ENCODE results near the gene DDAH2.
A peak's percentile ranks its signal among the peaks of the same experiment; 100 is the strongest.

Gene DDAH2

GRCh38 chr6:31767096-31767645 is 38.1 kb upstream of the DDAH2 start:
- Histone ChIP-seq H3K9ac (ENCODE audit: low read length) (no peak overlapping the region), H3K4me3 (ENCODE audit: low read length) (no peak overlapping the region), H3K36me3 (ENCODE audit: control insufficient read depth, insufficient read depth, low read length) (no peaks in the 10 kb centered on the region), H3K27ac (ENCODE audit: low read depth, low read length) (no peak overlapping the region), H3K4me1 (ENCODE audit: control insufficient read depth, insufficient read depth, low read length) (no peaks in the 10 kb centered on the region), H3K27me3 (ENCODE audit: control insufficient read depth, insufficient read depth, low read length) (no peaks in the 10 kb centered on the region)

DNA sequence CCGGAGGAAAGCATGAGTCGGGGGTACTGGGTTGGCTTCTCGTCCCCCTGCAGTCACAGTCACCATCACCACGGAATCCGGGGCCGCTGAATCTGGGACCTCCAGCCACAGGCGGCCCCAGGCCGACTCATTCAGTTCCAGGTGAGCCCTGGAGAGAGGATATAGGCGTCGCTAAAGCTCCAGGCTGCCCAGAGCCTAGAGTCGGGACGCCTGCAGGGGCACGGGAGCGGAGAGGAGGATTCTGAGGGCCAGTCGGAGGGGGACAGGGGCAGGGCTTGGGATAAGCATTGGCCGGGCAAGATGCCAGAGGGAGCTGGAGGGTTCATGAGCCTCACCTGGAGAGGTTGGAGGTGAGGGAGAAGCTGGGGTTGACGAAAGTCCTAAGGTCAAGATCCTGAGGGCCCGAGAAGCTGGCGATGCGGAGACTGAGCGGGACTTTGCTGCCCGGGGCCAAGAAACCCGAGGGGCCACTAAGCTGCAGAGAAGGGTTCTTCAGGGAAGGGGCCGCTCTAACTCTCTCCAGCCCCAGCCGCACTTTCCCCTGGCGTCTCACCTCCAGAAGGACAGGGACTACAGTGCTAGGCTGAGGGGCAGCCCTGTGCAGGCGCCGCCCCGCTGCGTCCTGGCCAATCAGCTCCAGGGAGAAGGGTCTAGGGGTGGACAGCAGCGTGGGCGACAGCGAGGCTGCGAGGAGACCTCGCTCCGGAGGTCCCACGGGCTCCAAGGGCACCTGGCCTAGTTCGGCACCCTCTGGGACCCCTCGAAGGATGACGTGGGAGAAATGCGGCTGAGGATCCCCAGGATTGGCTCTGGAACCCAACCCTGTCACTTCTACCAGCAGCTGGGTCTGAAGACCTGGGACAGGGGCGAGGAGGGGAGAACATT is 37.1 kb upstream of the DDAH2 start:
- no peaks in the 10 kb centered on the region for H3K36me3 ChIP-seq (ENCODE audit: control insufficient read depth, insufficient read depth, low read length)
- H3K27me3 ChIP-seq (ENCODE audit: control insufficient read depth, insufficient read depth, low read length) = no peaks in the 10 kb centered on the region
- no peak overlapping the region for H3K27ac ChIP-seq (ENCODE audit: low read depth, low read length)
- peak overlapping the region; percentile 18 for H3K4me3 ChIP-seq (ENCODE audit: low read length)
- no peaks in the 10 kb centered on the region for H3K4me1 ChIP-seq (ENCODE audit: control insufficient read depth, insufficient read depth, low read length)
- H3K9ac ChIP-seq (ENCODE audit: low read length) = no peak overlapping the region

GRCh38 chr6:31765559-31765909 is 36.4 kb upstream of the DDAH2 start:
- H3K27ac ChIP-seq (ENCODE audit: low read depth, low read length) = no peak overlapping the region
- no peaks in the 10 kb centered on the region for H3K27me3 ChIP-seq (ENCODE audit: control insufficient read depth, insufficient read depth, low read length)
- H3K4me1 ChIP-seq (ENCODE audit: control insufficient read depth, insufficient read depth, low read length) = no peaks in the 10 kb centered on the region

GRCh38 chr6:31764198-31764597 is 35.1 kb upstream of the DDAH2 start:
- Histone ChIP-seq H3K9ac (ENCODE audit: low read length) (no peak overlapping the region), H3K4me3 (ENCODE audit: low read length) (no peak overlapping the region), H3K27ac (ENCODE audit: low read depth, low read length) (no peak overlapping the region), H3K27me3 (ENCODE audit: control insufficient read depth, insufficient read depth, low read length) (no peaks in the 10 kb centered on the region), H3K36me3 (ENCODE audit: control insufficient read depth, insufficient read depth, low read length) (no peaks in the 10 kb centered on the region), H3K4me1 (ENCODE audit: control insufficient read depth, insufficient read depth, low read length) (no peaks in the 10 kb centered on the region)

More at GRCh38 chr6:31765559-31765909, 36.4 kb upstream of the DDAH2 start:
- H3K36me3 ChIP-seq (ENCODE audit: control insufficient read depth, insufficient read depth, low read length) = no peaks in the 10 kb centered on the region
- H3K4me3 ChIP-seq (ENCODE audit: low read length) = no peak overlapping the region
- no peak overlapping the region for H3K9ac ChIP-seq (ENCODE audit: low read length)

DNA sequence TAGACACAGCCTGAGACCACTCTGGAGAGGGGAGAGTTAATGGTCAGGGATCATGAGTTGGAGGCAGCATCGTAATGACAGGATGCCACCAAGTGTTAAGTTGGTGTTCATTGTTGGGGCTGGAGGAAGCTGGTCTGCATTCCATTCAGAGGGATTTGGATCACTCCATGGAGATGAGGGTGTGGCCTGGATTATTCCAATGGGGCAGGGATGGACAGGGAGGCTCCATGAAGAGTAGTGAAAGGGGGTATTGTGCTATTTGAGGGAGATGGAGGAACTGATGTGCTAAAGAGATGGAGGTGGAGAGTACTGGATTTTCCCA is 34.5 kb upstream of the DDAH2 start:
- no peaks in the 10 kb centered on the region for H3K27me3 ChIP-seq (ENCODE audit: control insufficient read depth, insufficient read depth, low read length)
- no peaks in the 10 kb centered on the region for H3K36me3 ChIP-seq (ENCODE audit: control insufficient read depth, insufficient read depth, low read length)
- H3K27ac ChIP-seq (ENCODE audit: low read depth, low read length) = no peak overlapping the region
- H3K4me3 ChIP-seq (ENCODE audit: low read length) = no peak overlapping the region
- no peak overlapping the region for H3K9ac ChIP-seq (ENCODE audit: low read length)
- no peaks in the 10 kb centered on the region for H3K4me1 ChIP-seq (ENCODE audit: control insufficient read depth, insufficient read depth, low read length)

- H3K27me3 ChIP-seq (ENCODE audit: control insufficient read depth, insufficient read depth, low read length) = no peaks in the 10 kb centered on the region
- H3K4me1 ChIP-seq (ENCODE audit: control insufficient read depth, insufficient read depth, low read length) = no peaks in the 10 kb centered on the region
- no peak overlapping the region for H3K4me3 ChIP-seq (ENCODE audit: low read length)
- no peak overlapping the region for H3K27ac ChIP-seq (ENCODE audit: low read depth, low read length)
- H3K9ac ChIP-seq (ENCODE audit: low read length) = no peak overlapping the region
- H3K36me3 ChIP-seq (ENCODE audit: control insufficient read depth, insufficient read depth, low read length) = no peaks in the 10 kb centered on the region
Measured at GRCh38 chr6:31762878-31763618, 33.9 kb upstream of the DDAH2 start.

GRCh38 chr6:31762356-31762755 is 33.3 kb upstream of the DDAH2 start, which contains the start of gene SAPCD1:
Gene SAPCD1 (plus strand): TSS chr6:31762656. CDS start chr6:31763055, 399 bp downstream.
- H3K9ac ChIP-seq (ENCODE audit: low read length) = no peak within 1 kb of the TSS
- no peaks in the 10 kb centered on the region for H3K27me3 ChIP-seq (ENCODE audit: control insufficient read depth, insufficient read depth, low read length)
- H3K36me3 ChIP-seq (ENCODE audit: control insufficient read depth, insufficient read depth, low read length) = no peaks in the 10 kb centered on the region
- no peak within 1 kb of the TSS for H3K4me3 ChIP-seq (ENCODE audit: low read length)
- no peak within 1 kb of the TSS for H3K27ac ChIP-seq (ENCODE audit: low read depth, low read length)
- no peaks in the 10 kb centered on the region for H3K4me1 ChIP-seq (ENCODE audit: control insufficient read depth, insufficient read depth, low read length)

DNA sequence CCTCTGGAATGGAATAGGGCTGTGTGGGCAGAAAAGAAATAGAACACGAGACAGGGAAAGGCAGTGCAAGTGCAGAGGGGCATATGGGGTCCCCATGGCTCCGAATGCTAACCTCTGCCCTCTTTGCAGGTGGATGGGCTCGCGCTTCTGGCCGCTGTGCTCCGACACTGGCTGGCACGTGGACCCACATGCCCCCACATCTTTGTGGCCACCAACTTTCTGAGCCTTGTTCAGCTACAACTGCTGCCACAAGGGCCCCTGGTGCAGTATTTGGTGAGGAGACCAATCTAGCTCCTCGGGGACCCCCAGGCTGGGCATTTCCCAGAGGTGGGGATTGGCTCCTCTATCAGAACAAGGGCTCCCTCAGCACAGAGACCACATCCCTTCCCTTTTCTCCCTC is 32.2 kb upstream of the DDAH2 start:
- H3K27ac ChIP-seq (ENCODE audit: low read depth, low read length) = no peak overlapping the region

GRCh38 chr6:31760790-31761189 is 31.7 kb upstream of the DDAH2 start:
- Histone ChIP-seq H3K27ac (ENCODE audit: low read depth, low read length) (no peak overlapping the region), H3K4me3 (ENCODE audit: low read length) (no peak overlapping the region), H3K9ac (ENCODE audit: low read length) (no peak overlapping the region), H3K36me3 (ENCODE audit: control insufficient read depth, insufficient read depth, low read length) (no peaks in the 10 kb centered on the region), H3K27me3 (ENCODE audit: control insufficient read depth, insufficient read depth, low read length) (no peaks in the 10 kb centered on the region), H3K4me1 (ENCODE audit: control insufficient read depth, insufficient read depth, low read length) (no peaks in the 10 kb centered on the region)

More for the DNA sequence above, 32.2 kb upstream of the DDAH2 start:
- Histone ChIP-seq H3K27me3 (ENCODE audit: control insufficient read depth, insufficient read depth, low read length) (no peaks in the 10 kb centered on the region), H3K9ac (ENCODE audit: low read length) (no peak overlapping the region), H3K4me1 (ENCODE audit: control insufficient read depth, insufficient read depth, low read length) (no peaks in the 10 kb centered on the region), H3K4me3 (ENCODE audit: low read length) (no peak overlapping the region), H3K36me3 (ENCODE audit: control insufficient read depth, insufficient read depth, low read length) (no peaks in the 10 kb centered on the region)

DNA sequence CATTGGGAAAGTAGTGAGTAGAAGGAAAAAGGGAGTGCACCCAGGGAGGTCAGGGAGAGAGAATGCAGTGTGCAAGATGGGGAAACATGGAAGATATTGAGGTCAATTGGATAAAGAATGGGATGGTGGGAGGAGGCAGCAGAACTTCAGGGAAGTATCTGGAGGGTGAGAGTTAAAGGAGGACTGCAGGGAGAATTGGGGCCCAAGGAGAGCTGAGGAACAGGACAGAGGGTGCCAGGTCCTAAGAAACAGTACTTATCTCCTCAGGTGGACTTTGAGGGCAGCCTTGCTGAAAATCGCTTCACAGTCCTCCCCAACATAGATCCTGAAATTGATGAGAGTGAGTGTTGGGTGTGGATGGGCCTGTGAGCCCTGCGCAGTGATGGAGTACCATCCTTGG is 29.2 kb upstream of the DDAH2 start:
- Histone ChIP-seq H3K4me1 (ENCODE audit: control insufficient read depth, insufficient read depth, low read length) (no peaks in the 10 kb centered on the region), H3K9ac (ENCODE audit: low read length) (no peak overlapping the region), H3K4me3 (ENCODE audit: low read length) (no peak overlapping the region), H3K27ac (ENCODE audit: low read depth, low read length) (no peak overlapping the region), H3K36me3 (ENCODE audit: control insufficient read depth, insufficient read depth, low read length) (no peaks in the 10 kb centered on the region), H3K27me3 (ENCODE audit: control insufficient read depth, insufficient read depth, low read length) (no peaks in the 10 kb centered on the region)

DNA sequence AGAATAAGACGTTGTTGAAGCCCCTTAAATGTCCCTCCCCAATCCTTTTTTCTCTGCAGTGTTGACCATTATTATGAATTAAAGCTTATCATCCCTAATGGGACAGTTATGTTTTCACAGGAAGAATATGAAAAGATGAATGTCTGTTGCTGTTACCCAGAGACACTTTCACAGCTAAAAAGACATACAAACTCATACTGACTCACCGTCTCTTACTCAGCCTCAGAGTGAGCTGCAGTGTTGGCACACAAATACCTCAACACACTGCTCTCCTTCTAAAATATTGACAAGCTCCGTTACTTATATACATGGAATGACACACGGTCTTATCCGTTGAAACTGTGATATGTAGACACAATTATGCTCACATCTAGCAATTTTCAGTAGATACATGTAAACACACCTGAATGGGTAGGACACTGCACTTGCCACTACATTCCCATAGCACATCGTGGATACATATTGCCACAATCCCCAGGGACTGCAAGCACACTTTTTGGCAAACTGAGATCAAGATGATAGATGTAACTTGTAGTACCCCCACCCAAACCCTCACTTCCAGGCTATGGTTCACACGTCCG is 23.7 kb upstream of the DDAH2 start:
- Histone ChIP-seq H3K27me3 (ENCODE audit: control insufficient read depth, insufficient read depth, low read length) (no peaks in the 10 kb centered on the region), H3K4me3 (ENCODE audit: low read length) (no peak overlapping the region), H3K36me3 (ENCODE audit: control insufficient read depth, insufficient read depth, low read length) (no peaks in the 10 kb centered on the region), H3K27ac (ENCODE audit: low read depth, low read length) (no peak overlapping the region), H3K4me1 (ENCODE audit: control insufficient read depth, insufficient read depth, low read length) (no peaks in the 10 kb centered on the region), H3K9ac (ENCODE audit: low read length) (no peak overlapping the region)

- H3K9ac ChIP-seq (ENCODE audit: low read length) = no peak overlapping the region
- no peaks in the 10 kb centered on the region for H3K36me3 ChIP-seq (ENCODE audit: control insufficient read depth, insufficient read depth, low read length)
- H3K27ac ChIP-seq (ENCODE audit: low read depth, low read length) = no peak overlapping the region
- H3K4me1 ChIP-seq (ENCODE audit: control insufficient read depth, insufficient read depth, low read length) = no peaks in the 10 kb centered on the region
- H3K4me3 ChIP-seq (ENCODE audit: low read length) = no peak overlapping the region
- no peaks in the 10 kb centered on the region for H3K27me3 ChIP-seq (ENCODE audit: control insufficient read depth, insufficient read depth, low read length)
Measured at GRCh38 chr6:31750411-31751022, 21.4 kb upstream of the DDAH2 start.

Measured in rectal smooth muscle tissue (tissue), 1 donor.